ENCODE results near the gene NPLOC4.

DNA sequence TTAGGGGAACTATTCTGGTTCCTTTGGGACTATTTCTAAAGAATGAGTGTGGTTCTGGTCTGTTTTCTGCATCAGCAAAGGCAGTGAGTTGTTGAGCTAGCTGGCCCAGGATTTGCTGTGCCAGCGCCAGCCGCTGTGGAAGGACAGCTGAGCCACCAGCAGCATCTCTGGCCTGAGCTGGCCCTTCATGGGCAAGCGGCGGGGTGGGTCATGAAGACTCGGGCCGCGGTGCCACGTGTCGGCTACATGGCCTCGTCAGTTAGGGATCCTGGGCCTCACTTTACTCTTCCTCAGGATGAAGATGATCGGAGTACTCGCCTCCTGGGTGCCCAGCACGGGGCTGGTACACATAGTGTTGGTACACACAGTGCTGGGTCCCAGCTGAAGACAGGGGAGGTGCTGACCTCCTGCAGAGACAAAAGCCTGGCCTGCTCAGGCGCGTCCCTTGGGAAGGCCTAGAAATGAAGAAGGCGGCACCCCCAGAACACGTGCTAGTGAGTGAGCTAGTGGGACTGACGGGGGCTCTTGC is 66.9 kb downstream of the NPLOC4 start:
- TF ChIP-seq POLR2A (IDR thresholded peaks at IDR 0.05; ENCODE audit: low read depth, low read length) (no peak), POLR2AphosphoS5 (IDR thresholded peaks at IDR 0.05; ENCODE audit: low read depth, low read length) (no peak), POU2F2 (IDR thresholded peaks at IDR 0.05; ENCODE audit: low read depth, low read length) (no peak), SPI1 (IDR thresholded peaks at IDR 0.05; ENCODE audit: low read depth, low read length) (no peak), TAF1 (IDR thresholded peaks at IDR 0.05; ENCODE audit: low read depth, low read length) (no peak), PAX5 (IDR thresholded peaks at IDR 0.05; ENCODE audit: insufficient read depth, low read length, severe bottlenecking) (no peak)

All from GM12891 (cell line).